HEK293 (cell line): ENCODE data around the gene PLA2G4E.

Experiments
- CTCF ChIP-seq: fragments of 450-650 bp; formaldehyde crosslinking; IDR thresholded peaks from 2 replicates; pipeline ENCODE4 v1.5.1; 2016; ENCODE audit warnings: missing biosample characterization, missing genetic modification characterization
- GLIS1 ChIP-seq: fragments of 450-650 bp; formaldehyde crosslinking; IDR thresholded peaks from 2 replicates; pipeline ENCODE4 v1.5.1; 2016; ENCODE audit warnings: missing biosample characterization, missing genetic modification characterization
- PATZ1 ChIP-seq: fragments of 450-650 bp; formaldehyde crosslinking; IDR thresholded peaks from 2 replicates; pipeline ENCODE4 v1.5.1; 2016; ENCODE audit warnings: missing biosample characterization, missing genetic modification characterization
- SCRT1 ChIP-seq: fragments of 450-650 bp; formaldehyde crosslinking; IDR thresholded peaks from 2 replicates; pipeline ENCODE4 v1.5.1; 2016; ENCODE audit warnings: missing biosample characterization, missing genetic modification characterization, borderline replicate concordance
- YY1 ChIP-seq: fragments of 450-650 bp; formaldehyde crosslinking; IDR thresholded peaks from 2 replicates; pipeline ENCODE4 v1.5.1; 2018; ENCODE audit warnings: missing biosample characterization, missing genetic modification characterization
- YY2 ChIP-seq: fragments of 450-650 bp; formaldehyde crosslinking; IDR thresholded peaks from 2 replicates; pipeline ENCODE4 v1.5.1; 2016; ENCODE audit warnings: missing biosample characterization, missing genetic modification characterization
- ZBTB7A ChIP-seq: fragments of 450-650 bp; formaldehyde crosslinking; IDR thresholded peaks from 2 replicates; pipeline ENCODE4 v1.5.1; 2016; ENCODE audit warnings: low read depth, missing biosample characterization, missing genetic modification characterization
- ZNF184 ChIP-seq: fragments of 450-650 bp; IDR thresholded peaks from 2 replicates; pipeline ENCODE4 v1.5.1; 2018; ENCODE audit warnings: missing biosample characterization, mild to moderate bottlenecking, missing genetic modification characterization
- ZNF19 ChIP-seq: fragments of 450-650 bp; formaldehyde crosslinking; IDR thresholded peaks from 2 replicates; pipeline ENCODE4; 2016; ENCODE audit warnings: missing biosample characterization, missing genetic modification characterization, low read depth
- ZNF398 ChIP-seq: fragments of 450-650 bp; formaldehyde crosslinking; IDR thresholded peaks from 2 replicates; pipeline ENCODE4 v1.5.1; 2017; ENCODE audit warnings: missing biosample characterization, missing genetic modification characterization
- ZNF677 ChIP-seq: fragments of 450-650 bp; IDR thresholded peaks from 2 replicates; pipeline ENCODE4 v1.5.0; 2018; ENCODE audit warnings: missing biosample characterization, mild to moderate bottlenecking, missing genetic modification characterization, moderate library complexity
- ZNF843 ChIP-seq: fragments of 450-650 bp; formaldehyde crosslinking; IDR thresholded peaks from 2 replicates; pipeline ENCODE4 v1.5.1; 2016; ENCODE audit warnings: missing biosample characterization, missing genetic modification characterization
- TF ChIP-seq, protein P1 (sequence below): fragments of 450-650 bp; formaldehyde crosslinking; IDR thresholded peaks from 2 replicates; pipeline ENCODE4 v1.5.1; 2016; ENCODE audit warnings: missing biosample characterization, missing genetic modification characterization, borderline replicate concordance

GRCh38 chr15:41970456-41970855 is 50.4 kb downstream of the PLA2G4E start:
- TF ChIP-seq CTCF (tag by site-specific recombination) = no peak
- TF ChIP-seq, protein P1, sequence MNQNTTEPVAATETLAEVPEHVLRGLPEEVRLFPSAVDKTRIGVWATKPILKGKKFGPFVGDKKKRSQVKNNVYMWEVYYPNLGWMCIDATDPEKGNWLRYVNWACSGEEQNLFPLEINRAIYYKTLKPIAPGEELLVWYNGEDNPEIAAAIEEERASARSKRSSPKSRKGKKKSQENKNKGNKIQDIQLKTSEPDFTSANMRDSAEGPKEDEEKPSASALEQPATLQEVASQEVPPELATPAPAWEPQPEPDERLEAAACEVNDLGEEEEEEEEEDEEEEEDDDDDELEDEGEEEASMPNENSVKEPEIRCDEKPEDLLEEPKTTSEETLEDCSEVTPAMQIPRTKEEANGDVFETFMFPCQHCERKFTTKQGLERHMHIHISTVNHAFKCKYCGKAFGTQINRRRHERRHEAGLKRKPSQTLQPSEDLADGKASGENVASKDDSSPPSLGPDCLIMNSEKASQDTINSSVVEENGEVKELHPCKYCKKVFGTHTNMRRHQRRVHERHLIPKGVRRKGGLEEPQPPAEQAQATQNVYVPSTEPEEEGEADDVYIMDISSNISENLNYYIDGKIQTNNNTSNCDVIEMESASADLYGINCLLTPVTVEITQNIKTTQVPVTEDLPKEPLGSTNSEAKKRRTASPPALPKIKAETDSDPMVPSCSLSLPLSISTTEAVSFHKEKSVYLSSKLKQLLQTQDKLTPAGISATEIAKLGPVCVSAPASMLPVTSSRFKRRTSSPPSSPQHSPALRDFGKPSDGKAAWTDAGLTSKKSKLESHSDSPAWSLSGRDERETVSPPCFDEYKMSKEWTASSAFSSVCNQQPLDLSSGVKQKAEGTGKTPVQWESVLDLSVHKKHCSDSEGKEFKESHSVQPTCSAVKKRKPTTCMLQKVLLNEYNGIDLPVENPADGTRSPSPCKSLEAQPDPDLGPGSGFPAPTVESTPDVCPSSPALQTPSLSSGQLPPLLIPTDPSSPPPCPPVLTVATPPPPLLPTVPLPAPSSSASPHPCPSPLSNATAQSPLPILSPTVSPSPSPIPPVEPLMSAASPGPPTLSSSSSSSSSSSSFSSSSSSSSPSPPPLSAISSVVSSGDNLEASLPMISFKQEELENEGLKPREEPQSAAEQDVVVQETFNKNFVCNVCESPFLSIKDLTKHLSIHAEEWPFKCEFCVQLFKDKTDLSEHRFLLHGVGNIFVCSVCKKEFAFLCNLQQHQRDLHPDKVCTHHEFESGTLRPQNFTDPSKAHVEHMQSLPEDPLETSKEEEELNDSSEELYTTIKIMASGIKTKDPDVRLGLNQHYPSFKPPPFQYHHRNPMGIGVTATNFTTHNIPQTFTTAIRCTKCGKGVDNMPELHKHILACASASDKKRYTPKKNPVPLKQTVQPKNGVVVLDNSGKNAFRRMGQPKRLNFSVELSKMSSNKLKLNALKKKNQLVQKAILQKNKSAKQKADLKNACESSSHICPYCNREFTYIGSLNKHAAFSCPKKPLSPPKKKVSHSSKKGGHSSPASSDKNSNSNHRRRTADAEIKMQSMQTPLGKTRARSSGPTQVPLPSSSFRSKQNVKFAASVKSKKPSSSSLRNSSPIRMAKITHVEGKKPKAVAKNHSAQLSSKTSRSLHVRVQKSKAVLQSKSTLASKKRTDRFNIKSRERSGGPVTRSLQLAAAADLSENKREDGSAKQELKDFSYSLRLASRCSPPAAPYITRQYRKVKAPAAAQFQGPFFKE (tag by site-specific recombination) = no peak
- TF ChIP-seq GLIS1 (tag by site-specific recombination) = no peak
- TF ChIP-seq ZBTB7A (tag by site-specific recombination) = no peak
- no peak for TF ChIP-seq SCRT1 (tag by site-specific recombination)
- TF ChIP-seq ZNF19 (tag by site-specific recombination) = no peak
- no peak for TF ChIP-seq ZNF398 (tag by site-specific recombination)
- TF ChIP-seq ZNF677 = no peak
- TF ChIP-seq YY1 (tag by site-specific recombination) = no peak
- no peak for TF ChIP-seq ZNF184 (tag by site-specific recombination)
- TF ChIP-seq PATZ1 = no peak
- TF ChIP-seq YY2 (tag by site-specific recombination) = no peak
- no peak for TF ChIP-seq ZNF843 (tag by site-specific recombination)
